RWPE2 (cell line): ENCODE data around the gene DNHD1.

Experiments used
- ATAC-seq: fragments of 200-7000 bp; cut with Tn5 transposase; 3 replicates; pipeline ENCODE4 v1.9.1; 2021; ENCODE audit warnings: low read depth
- DNase-seq: peaks from one replicate; pipeline ENCODE4 v3.0.0-alpha.2; 2020; ENCODE audit warnings: low spot score
- H3K27ac ChIP-seq: fragments of 450-650 bp; 2 replicates; pipeline ENCODE4 v1.5.1; 2017; ENCODE audit warnings: mild to moderate bottlenecking; ENCODE audit not compliant: poor library complexity, severe bottlenecking
- H3K27me3 ChIP-seq: fragments of 250-450 bp; sonication (Bioruptor Pico); 2 replicates; pipeline ENCODE4 v1.5.1; 2021; ENCODE audit warnings: mild to moderate bottlenecking, moderate library complexity; ENCODE audit not compliant: insufficient read depth, poor library complexity, severe bottlenecking
- H3K36me3 ChIP-seq: fragments of 250-450 bp; sonication (Bioruptor Pico); 2 replicates; pipeline ENCODE4 v1.5.1; 2020; ENCODE audit warnings: low read depth, mild to moderate bottlenecking, moderate library complexity
- H3K4me1 ChIP-seq: fragments of 250-450 bp; sonication (Bioruptor Pico); 2 replicates; pipeline ENCODE4 v1.5.1; 2021; ENCODE audit warnings: mild to moderate bottlenecking, moderate library complexity; ENCODE audit not compliant: insufficient read depth, poor library complexity, severe bottlenecking
- H3K4me3 ChIP-seq: fragments of 250-450 bp; sonication (Bioruptor Pico); 2 replicates; pipeline ENCODE4 v1.5.1; 2021; ENCODE audit warnings: mild to moderate bottlenecking, moderate library complexity; ENCODE audit not compliant: severe bottlenecking
- H3K9me3 ChIP-seq: fragments of 250-450 bp; sonication (Bioruptor Pico); 2 replicates; pipeline ENCODE4 v1.5.1; 2021; ENCODE audit warnings: mild to moderate bottlenecking, moderate library complexity; ENCODE audit not compliant: severe bottlenecking
- CTCF ChIP-seq: fragments of 450-650 bp; IDR thresholded peaks from one replicate; pipeline ENCODE4 v1.5.1; 2017; ENCODE audit warnings: mild to moderate bottlenecking, moderate library complexity; ENCODE audit not compliant: poor library complexity, severe bottlenecking

The DNHD1 gene

GRCh38 chr11:6523253-6523652, 26.2 kb downstream of the DNHD1 start:
- Histone ChIP-seq H3K36me3 (0 out of 2 replicates have a peak, but pooled peaks cover 6% of the 10 kb centered on the region), H3K4me1 (peaks cover 6% of the 10 kb centered on the region), H3K27me3 (no peaks in the 10 kb centered on the region), H3K9me3 (no peaks in the 10 kb centered on the region), H3K27ac (no peak overlapping the region), H3K4me3 (no peak overlapping the region)
- no peak for DNase-seq
- TF ChIP-seq CTCF, result no peak
- ATAC-seq, result peak; percentile 95

- no peak for TF ChIP-seq CTCF
- Histone ChIP-seq H3K36me3 (0 out of 2 replicates have a peak, but pooled peaks cover 2% of the 10 kb centered on the region), H3K27me3 (no peaks in the 10 kb centered on the region), H3K27ac (no peak overlapping the region), H3K4me3 (no peak overlapping the region), H3K9me3 (no peaks in the 10 kb centered on the region), H3K4me1 (peaks cover 6% of the 10 kb centered on the region)
- ATAC-seq (no peak), DNase-seq (no peak)
Observed at GRCh38 chr11:6526411-6527135, 29.5 kb downstream of the DNHD1 start.

GRCh38 chr11:6529266-6529665, 32.2 kb downstream of the DNHD1 start:
- no peak overlapping the region for H3K4me3 ChIP-seq
- ATAC-seq, result no peak
- H3K27me3 ChIP-seq, result no peaks in the 10 kb centered on the region
- no peak overlapping the region for H3K27ac ChIP-seq
- H3K4me1 ChIP-seq, result no peaks in the 10 kb centered on the region
- DNase-seq, result no peak
- TF ChIP-seq CTCF, result no peak
- H3K36me3 ChIP-seq, result 0 out of 2 replicates have a peak, but pooled peaks cover 2% of the 10 kb centered on the region
- no peaks in the 10 kb centered on the region for H3K9me3 ChIP-seq

DNA sequence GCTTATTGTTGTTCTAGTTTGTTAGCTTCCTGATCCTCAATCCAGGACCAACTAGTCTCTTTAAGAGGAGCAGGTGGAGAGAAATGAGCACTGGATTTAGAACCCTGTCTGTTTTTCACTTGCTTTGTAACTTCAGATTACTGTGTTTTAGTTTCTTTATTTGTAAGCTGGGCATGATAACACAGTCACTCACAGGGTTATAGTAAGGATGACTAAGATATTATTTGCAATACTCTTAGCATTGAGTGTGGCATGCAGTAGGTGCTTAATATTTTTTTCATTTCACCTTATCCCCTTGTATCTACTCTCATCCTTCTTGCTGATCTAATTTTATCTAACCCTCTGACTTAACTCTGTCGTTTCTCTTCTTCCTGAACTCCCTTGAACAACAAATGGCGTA, 33.8 kb downstream of the DNHD1 start:
- H3K9me3 ChIP-seq, result no peaks in the 10 kb centered on the region
- ATAC-seq (no peak), DNase-seq (no peak)
- no peak overlapping the region for H3K27ac ChIP-seq
- no peak for TF ChIP-seq CTCF
- H3K36me3 ChIP-seq, result 0 out of 2 replicates have a peak, but pooled peaks cover 2% of the 10 kb centered on the region
- no peaks in the 10 kb centered on the region for H3K27me3 ChIP-seq
- H3K4me1 ChIP-seq, result no peaks in the 10 kb centered on the region
- H3K4me3 ChIP-seq, result no peak overlapping the region

GRCh38 chr11:6531267-6531752, 34.2 kb downstream of the DNHD1 start:
- no peak overlapping the region for H3K4me3 ChIP-seq
- TF ChIP-seq CTCF, result peak; percentile 87
- H3K27ac ChIP-seq, result no peak overlapping the region
- H3K4me1 ChIP-seq, result no peaks in the 10 kb centered on the region
- ATAC-seq, result 0 out of 3 replicates have a peak, but pooled peaks have one; percentile 54
- no peaks in the 10 kb centered on the region for H3K27me3 ChIP-seq
- H3K36me3 ChIP-seq, result 0 out of 2 replicates have a peak, but pooled peaks cover 2% of the 10 kb centered on the region
- no peak for DNase-seq
- H3K9me3 ChIP-seq, result no peaks in the 10 kb centered on the region
